K562 (cell line): ENCODE results near the gene ZNHIT2. TPM values are rescaled to one million over a fixed set of nuclear protein-coding genes. Genes with fewer than 3 reads are reported as not detected.

Experiments used
- ARHGAP35 ChIP-seq: fragments of 450-650 bp; IDR thresholded peaks from 2 replicates; pipeline ENCODE4 v1.6.1; 2018; ENCODE audit not compliant: partially characterized antibody
- ATF1 ChIP-seq, 2 experiments: fragments of 450-650 bp in 1 of 2; IDR thresholded peaks; 2 replicates each; pipeline ENCODE4 v1.6.1; 2016; ENCODE audit warnings: missing compliant biosample characterization in 1 of 2, missing genetic modification characterization in 1 of 2
- BHLHE40 ChIP-seq: IDR thresholded peaks from 2 replicates; pipeline ENCODE4 v1.6.1; 2011; ENCODE audit warnings: low read length, improper control_type of control experiment
- E2F6 ChIP-seq, 2 experiments: IDR thresholded peaks; 2 replicates each; pipeline ENCODE4 v1.6.1; 2011; ENCODE audit warnings: borderline replicate concordance in 1 of 2, control low read depth in 1 of 2, low read depth in 1 of 2, low read length in 1 of 2, mild to moderate bottlenecking in 1 of 2, mixed read lengths in 1 of 2, moderate library complexity in 1 of 2; ENCODE audit not compliant: insufficient read depth in 1 of 2, insufficient read length in 1 of 2, poor library complexity in 1 of 2, severe bottlenecking in 1 of 2; ENCODE audit errors: extremely low read depth in 1 of 2
- EP400 ChIP-seq: fragments of 450-650 bp; IDR thresholded peaks from 2 replicates; pipeline ENCODE4 v1.6.1; 2017; ENCODE audit warnings: antibody characterized with exemption, mild to moderate bottlenecking, moderate library complexity
- LEF1 ChIP-seq: fragments of 450-650 bp; IDR thresholded peaks from 2 replicates; pipeline ENCODE4 v1.6.1; 2016; ENCODE audit warnings: mild to moderate bottlenecking
- POLR3A ChIP-seq: IDR thresholded peaks from 2 replicates; pipeline ENCODE4 v1.6.1; 2011; ENCODE audit warnings: borderline replicate concordance, mild to moderate bottlenecking, moderate library complexity; ENCODE audit not compliant: insufficient read length, insufficient read depth; ENCODE audit errors: extremely low read depth
- SAFB2 ChIP-seq: fragments of 200-400 bp; formaldehyde crosslinking; IDR thresholded peaks from 2 replicates; pipeline ENCODE4 v1.6.1; 2018; ENCODE audit warnings: borderline replicate concordance, low read length, low read depth, moderate library complexity; ENCODE audit not compliant: severe bottlenecking
- SFPQ ChIP-seq: fragments of 200-400 bp; formaldehyde crosslinking; IDR thresholded peaks from 2 replicates; pipeline ENCODE4 v1.6.1; 2017; ENCODE audit warnings: mild to moderate bottlenecking, low read depth, low read length, moderate library complexity
- SLC30A9 ChIP-seq: fragments of 250-450 bp; sonication (Bioruptor Pico); IDR thresholded peaks from 2 replicates; pipeline ENCODE4 v1.8.0; 2022; ENCODE audit warnings: mild to moderate bottlenecking, moderate library complexity
- TAF7 ChIP-seq: fragments of 450-650 bp; IDR thresholded peaks from 2 replicates; pipeline ENCODE4 v1.6.1; 2016; ENCODE audit warnings: missing genetic modification characterization, missing compliant biosample characterization
- TCF15 ChIP-seq: fragments of 250-450 bp; sonication (Bioruptor Pico); IDR thresholded peaks from 2 replicates; pipeline ENCODE4 v1.8.0; 2022; ENCODE audit warnings: moderate library complexity, mild to moderate bottlenecking, inconsistent platforms
- TEAD2 ChIP-seq: fragments of 450-650 bp; IDR thresholded peaks from 2 replicates; pipeline ENCODE4 v1.6.1; 2016; ENCODE audit warnings: missing genetic modification characterization, control low read depth, missing compliant biosample characterization
- ZBTB5 ChIP-seq: fragments of 450-650 bp; IDR thresholded peaks from 2 replicates; pipeline ENCODE4 v1.6.1; 2017; ENCODE audit warnings: antibody characterized with exemption
- ZNF124 ChIP-seq: sonication (generic); formaldehyde crosslinking; IDR thresholded peaks from 2 replicates; pipeline ENCODE4 v1.8.1; 2022; ENCODE audit warnings: missing genetic modification reagents
- ZNF75A ChIP-seq: fragments of 450-650 bp; formaldehyde crosslinking; IDR thresholded peaks from 2 replicates; pipeline ENCODE4 v1.4.0; 2020; ENCODE audit warnings: mild to moderate bottlenecking
- ZSCAN29 ChIP-seq: fragments of 450-650 bp; IDR thresholded peaks from 2 replicates; pipeline ENCODE4 v1.6.1; 2017
- polyA plus RNA-seq, 8 experiments: library from polyadenylated mRNA; depleted of rRNA in 4 of 8; stranded (reverse) in 5 of 8; unstranded in 3 of 8; fragments of >200 nt; fragmentation: Nextera tagmentation in 2 of 8; fragmentation: Illumina TruSeq in 1 of 8; extraction: Ambion mirVana in 2 of 8; extraction: Trizol in 1 of 8; gene quantifications; 2 replicates each; pipeline versions ENCODE4 v1.2.1 to v1.2.3, GENCODE V29; 2011 to 2014; ENCODE audit warnings: inconsistent platforms in 1 of 8, missing spikeins in 1 of 8
- total RNA-seq, 7 experiments: library from RNA; depleted of rRNA in 6 of 7; stranded (reverse); fragments of >200 nt in 6 of 7; fragmentation: Illumina TruSeq in 2 of 7; extraction: Trizol in 2 of 7; gene quantifications; 2 replicates each; pipeline versions ENCODE4 v1.2.1 to v1.2.3, GENCODE V29; 2011 to 2021; ENCODE audit warnings: low replicate concordance in 1 of 7
- TF ChIP-seq, protein P1 (sequence below): fragments of 200-800 bp; sonication (Bioruptor generic); IDR thresholded peaks from 2 replicates; pipeline ENCODE4 v1.6.1; 2017; ENCODE audit warnings: missing genetic modification characterization, missing compliant biosample characterization
- TF ChIP-seq, protein P2 (sequence below): sonication (generic); formaldehyde crosslinking; IDR thresholded peaks from 2 replicates; pipeline ENCODE4 v1.8.1; 2023; ENCODE audit warnings: mild to moderate bottlenecking, missing genetic modification reagents, moderate library complexity

The ZNHIT2 gene
- total and polyA plus RNA-seq, 9 of the 15 experiments (the other 6 are each of a cell fraction or from before 2014, with no cell fraction given): 0.08 to 39.0 (median 2.5) TPM

DNA sequence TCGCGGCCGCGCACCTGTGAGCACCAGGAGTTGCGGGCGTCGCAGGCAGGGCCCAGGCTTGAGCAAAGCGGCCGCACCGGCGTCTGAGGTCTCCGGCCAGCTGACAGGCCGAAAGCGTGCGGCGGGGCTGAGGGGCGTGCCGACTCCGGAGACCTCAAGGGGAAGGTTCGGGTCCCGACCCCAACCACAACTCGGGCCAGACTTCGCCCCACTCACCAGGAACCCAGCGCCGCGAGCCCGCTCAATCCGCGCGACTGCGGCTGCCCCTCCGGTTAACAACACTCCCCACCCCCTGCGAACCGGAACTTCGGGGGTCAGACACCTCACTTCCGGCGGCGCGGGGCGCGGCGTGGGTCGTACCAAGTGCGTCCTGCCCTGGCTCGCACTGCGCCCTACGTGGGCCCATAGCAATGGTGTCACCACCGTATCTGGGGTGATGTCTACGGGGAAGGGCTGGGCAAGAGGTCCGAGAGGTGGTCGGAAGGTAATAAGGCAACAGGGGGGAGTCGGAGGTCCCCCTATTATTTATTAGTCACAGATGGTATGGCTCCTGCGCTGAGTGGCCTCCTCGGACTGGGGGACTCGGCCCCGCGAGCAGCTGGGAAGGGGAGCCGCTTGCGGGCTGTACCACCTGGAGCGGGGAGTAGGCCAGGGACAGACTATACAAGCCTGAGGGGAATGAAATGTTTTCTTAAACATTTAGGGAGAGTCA is 16.9 kb upstream of the ZNHIT2 start, which contains the start of gene SYVN1 (continued):
- TF ChIP-seq, protein P1, sequence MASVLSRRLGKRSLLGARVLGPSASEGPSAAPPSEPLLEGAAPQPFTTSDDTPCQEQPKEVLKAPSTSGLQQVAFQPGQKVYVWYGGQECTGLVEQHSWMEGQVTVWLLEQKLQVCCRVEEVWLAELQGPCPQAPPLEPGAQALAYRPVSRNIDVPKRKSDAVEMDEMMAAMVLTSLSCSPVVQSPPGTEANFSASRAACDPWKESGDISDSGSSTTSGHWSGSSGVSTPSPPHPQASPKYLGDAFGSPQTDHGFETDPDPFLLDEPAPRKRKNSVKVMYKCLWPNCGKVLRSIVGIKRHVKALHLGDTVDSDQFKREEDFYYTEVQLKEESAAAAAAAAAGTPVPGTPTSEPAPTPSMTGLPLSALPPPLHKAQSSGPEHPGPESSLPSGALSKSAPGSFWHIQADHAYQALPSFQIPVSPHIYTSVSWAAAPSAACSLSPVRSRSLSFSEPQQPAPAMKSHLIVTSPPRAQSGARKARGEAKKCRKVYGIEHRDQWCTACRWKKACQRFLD (CRISPR knock-in tag): peak; percentile 49; the same call in 1 of the 2 replicates
- TF ChIP-seq SAFB2 (no peak), ATF1 (CRISPR knock-in tag; IDR thresholded peaks at IDR 0.05) (peak; percentile 3; the same call in 1 of the 2 replicates), ATF1 (tag; IDR thresholded peaks at IDR 0.05) (peak; percentile 95), EP400 (peak; percentile 99), ZBTB5 (no peak), LEF1 (0 out of 2 replicates have a peak, but pooled peaks have one; percentile 41), ZNF124 (CRISPR knock-in tag) (no peak), E2F6 (IDR thresholded peaks at IDR 0.05; ENCODE audit: borderline replicate concordance in 1 of 2, extremely low read depth in 1 of 2, insufficient read depth in 1 of 2, insufficient read length in 1 of 2, low read depth in 1 of 2, low read length in 1 of 2, poor library complexity in 1 of 2, severe bottlenecking in 1 of 2) (peak in 1 of 2 experiments; percentile 47), TEAD2 (no peak), TAF7 (tag) (0 out of 2 replicates have a peak, but pooled peaks have one; percentile 55), BHLHE40 (peak; percentile 83), SFPQ (no peak), POLR3A (no peak), ZNF75A (no peak), SLC30A9 (CRISPR knock-in tag) (no peak), ZSCAN29 (0 out of 2 replicates have a peak, but pooled peaks have one; percentile 41), ARHGAP35 (no peak), TCF15 (CRISPR knock-in tag) (no peak)
- TF ChIP-seq, protein P2, sequence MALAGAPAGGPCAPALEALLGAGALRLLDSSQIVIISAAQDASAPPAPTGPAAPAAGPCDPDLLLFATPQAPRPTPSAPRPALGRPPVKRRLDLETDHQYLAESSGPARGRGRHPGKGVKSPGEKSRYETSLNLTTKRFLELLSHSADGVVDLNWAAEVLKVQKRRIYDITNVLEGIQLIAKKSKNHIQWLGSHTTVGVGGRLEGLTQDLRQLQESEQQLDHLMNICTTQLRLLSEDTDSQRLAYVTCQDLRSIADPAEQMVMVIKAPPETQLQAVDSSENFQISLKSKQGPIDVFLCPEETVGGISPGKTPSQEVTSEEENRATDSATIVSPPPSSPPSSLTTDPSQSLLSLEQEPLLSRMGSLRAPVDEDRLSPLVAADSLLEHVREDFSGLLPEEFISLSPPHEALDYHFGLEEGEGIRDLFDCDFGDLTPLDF: peak; percentile 53
